Measurements from ENCODE around the gene KCTD2.
A peak's percentile ranks its signal among the peaks of the same experiment; 100 is the strongest.

- no peak for TF ChIP-seq POLR2A (IDR thresholded peaks at IDR 0.05)
- TF ChIP-seq CTCF (IDR thresholded peaks at IDR 0.05), result no peak
- TF ChIP-seq POLR2AphosphoS5 (IDR thresholded peaks at IDR 0.05; ENCODE audit: insufficient read depth in 1 of 2, low read depth in 1 of 2), result peak; percentile 30 to 68
Observed at GRCh38 chr17:75036643-75037268, 10.3 kb upstream of the KCTD2 start.

Measured in vagina (tissue), 2 donors.